Right atrium auricular region (tissue), 2 donors: ENCODE data around the gene KCNJ4. TPM values are rescaled to one million over a fixed set of nuclear protein-coding genes. Genes with fewer than 3 reads are reported as not detected.
A peak's percentile ranks its signal among the peaks of the same experiment; 100 is the strongest.

Experiments used
- DNase-seq: peaks from one replicate; pipeline ENCODE4 v3.0.0-alpha.2; 2019; ENCODE audit warnings: low spot score
- H3K27ac ChIP-seq, 2 donors: fragments of 200-600 bp; sonication (generic); 1 replicate in 1 of 2; 2 replicates in 1 of 2; pipeline ENCODE4 v1.5.1; 2016 to 2019
- H3K27me3 ChIP-seq, 2 donors: fragments of 200-600 bp; sonication (generic); one replicate each; pipeline versions ENCODE4 v1.5.1 to v1.6.0; 2017 to 2019
- H3K36me3 ChIP-seq: fragments of 200-600 bp; sonication (generic); one replicate; pipeline ENCODE4 v1.5.1; 2016
- H3K4me1 ChIP-seq, 2 donors: fragments of 200-600 bp; sonication (generic); one replicate each; pipeline versions ENCODE4 v1.5.1 to v1.6.0; 2017 to 2019
- H3K4me3 ChIP-seq, 2 donors: fragments of 200-600 bp; sonication (generic); 1 replicate in 1 of 2; 2 replicates in 1 of 2; pipeline ENCODE4 v1.5.1; 2017 to 2019; ENCODE audit warnings: mild to moderate bottlenecking in 1 of 2, moderate library complexity in 1 of 2
- H3K9me3 ChIP-seq, 2 donors: fragments of 200-600 bp; sonication (generic); one replicate each; pipeline ENCODE4 v1.5.1; 2019
- total RNA-seq, 2 donors: library from RNA; depleted of rRNA; stranded (reverse); fragments of >200 nt; gene quantifications; one replicate each; pipeline ENCODE4 v1.1.0, GENCODE V29; 2016
- TF ChIP-seq, protein P1 (sequence below), 2 donors: fragments of 200-600 bp; sonication (generic); IDR thresholded peaks; one replicate each; pipeline ENCODE4 v1.5.1; 2019; ENCODE audit warnings: antibody characterized with exemption in 2 of 2

Gene KCNJ4
- total RNA-seq, 2 donors from 2014 or later = 7.0 to 36.7 TPM

DNA sequence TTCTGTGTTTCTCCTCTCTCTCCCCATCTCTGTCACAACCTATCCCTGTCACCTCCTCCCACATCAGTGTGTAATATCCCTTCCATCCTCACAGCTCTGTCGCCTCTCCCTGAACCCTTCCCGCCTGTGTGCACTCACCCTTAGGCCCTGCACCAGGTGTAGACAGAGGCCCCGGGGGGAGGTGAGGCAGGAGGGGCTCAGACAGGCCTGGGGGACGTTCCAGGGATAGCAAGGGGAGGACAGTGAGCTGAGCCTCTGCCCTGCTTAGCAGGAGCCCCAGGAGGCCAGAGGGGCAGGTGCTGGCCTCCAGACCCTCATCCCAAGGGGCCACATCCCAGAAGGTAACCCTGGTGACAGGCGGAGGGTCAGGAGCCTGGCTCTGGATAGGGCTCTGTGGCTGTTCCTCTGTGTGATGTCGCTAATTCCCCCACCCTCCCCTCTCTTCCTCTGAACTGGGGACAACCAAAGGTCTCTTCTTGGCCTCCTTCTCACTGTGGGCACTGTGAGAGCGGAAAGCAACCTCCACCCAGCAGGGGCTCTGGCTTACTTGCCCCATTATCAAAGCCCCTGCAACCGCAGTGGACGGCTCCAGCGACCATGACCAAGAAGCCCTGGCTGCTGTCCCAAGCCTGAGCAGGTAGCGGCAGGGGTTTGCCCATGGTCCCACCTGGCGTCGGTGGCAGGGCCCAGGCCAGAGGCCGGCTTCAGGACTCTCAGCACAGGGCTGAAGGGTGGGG lies 35.7 kb downstream of the KCNJ4 start:
- H3K27me3 ChIP-seq = no peaks in the 10 kb centered on the region
- no peak overlapping the region for H3K27ac ChIP-seq
- H3K9me3 ChIP-seq = no peaks in the 10 kb centered on the region
- H3K4me1 ChIP-seq = peaks cover 0 to 11% of the 10 kb centered on the region in 2 donors
- no peak overlapping the region for H3K4me3 ChIP-seq
- no peaks in the 10 kb centered on the region for H3K36me3 ChIP-seq
- TF ChIP-seq, protein P1, sequence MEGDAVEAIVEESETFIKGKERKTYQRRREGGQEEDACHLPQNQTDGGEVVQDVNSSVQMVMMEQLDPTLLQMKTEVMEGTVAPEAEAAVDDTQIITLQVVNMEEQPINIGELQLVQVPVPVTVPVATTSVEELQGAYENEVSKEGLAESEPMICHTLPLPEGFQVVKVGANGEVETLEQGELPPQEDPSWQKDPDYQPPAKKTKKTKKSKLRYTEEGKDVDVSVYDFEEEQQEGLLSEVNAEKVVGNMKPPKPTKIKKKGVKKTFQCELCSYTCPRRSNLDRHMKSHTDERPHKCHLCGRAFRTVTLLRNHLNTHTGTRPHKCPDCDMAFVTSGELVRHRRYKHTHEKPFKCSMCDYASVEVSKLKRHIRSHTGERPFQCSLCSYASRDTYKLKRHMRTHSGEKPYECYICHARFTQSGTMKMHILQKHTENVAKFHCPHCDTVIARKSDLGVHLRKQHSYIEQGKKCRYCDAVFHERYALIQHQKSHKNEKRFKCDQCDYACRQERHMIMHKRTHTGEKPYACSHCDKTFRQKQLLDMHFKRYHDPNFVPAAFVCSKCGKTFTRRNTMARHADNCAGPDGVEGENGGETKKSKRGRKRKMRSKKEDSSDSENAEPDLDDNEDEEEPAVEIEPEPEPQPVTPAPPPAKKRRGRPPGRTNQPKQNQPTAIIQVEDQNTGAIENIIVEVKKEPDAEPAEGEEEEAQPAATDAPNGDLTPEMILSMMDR (IDR thresholded peaks at IDR 0.05) = no peak
- DNase-seq = no peak

DNA sequence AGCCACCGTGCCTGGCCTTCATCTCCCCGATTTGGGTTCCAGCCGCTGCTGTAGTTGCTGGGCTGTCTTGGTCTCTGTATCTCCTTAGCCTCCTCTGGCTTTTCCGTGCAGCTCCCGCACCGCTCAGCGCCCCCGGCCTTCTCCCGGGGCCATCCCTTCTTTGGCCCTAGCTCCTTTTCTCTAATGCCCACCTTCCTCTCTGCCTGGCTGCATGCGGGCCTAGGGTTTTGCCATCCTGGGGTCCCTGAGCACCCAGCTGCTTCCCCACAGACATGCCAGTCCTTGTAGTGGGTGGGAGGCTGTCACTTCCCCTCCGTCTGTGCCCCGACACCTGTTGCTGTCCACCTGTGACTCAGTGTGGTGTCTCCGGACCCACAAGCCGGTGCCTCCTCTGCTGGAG lies 36.4 kb downstream of the KCNJ4 start:
- no peak overlapping the region for H3K4me3 ChIP-seq
- DNase-seq = no peak
- TF ChIP-seq, protein P1 (IDR thresholded peaks at IDR 0.05) = no peak
- H3K4me1 ChIP-seq = peaks cover 0 to 12% of the 10 kb centered on the region in 2 donors
- no peaks in the 10 kb centered on the region for H3K27me3 ChIP-seq
- H3K36me3 ChIP-seq = no peaks in the 10 kb centered on the region
- H3K27ac ChIP-seq = no peak overlapping the region
- H3K9me3 ChIP-seq = no peaks in the 10 kb centered on the region

DNA sequence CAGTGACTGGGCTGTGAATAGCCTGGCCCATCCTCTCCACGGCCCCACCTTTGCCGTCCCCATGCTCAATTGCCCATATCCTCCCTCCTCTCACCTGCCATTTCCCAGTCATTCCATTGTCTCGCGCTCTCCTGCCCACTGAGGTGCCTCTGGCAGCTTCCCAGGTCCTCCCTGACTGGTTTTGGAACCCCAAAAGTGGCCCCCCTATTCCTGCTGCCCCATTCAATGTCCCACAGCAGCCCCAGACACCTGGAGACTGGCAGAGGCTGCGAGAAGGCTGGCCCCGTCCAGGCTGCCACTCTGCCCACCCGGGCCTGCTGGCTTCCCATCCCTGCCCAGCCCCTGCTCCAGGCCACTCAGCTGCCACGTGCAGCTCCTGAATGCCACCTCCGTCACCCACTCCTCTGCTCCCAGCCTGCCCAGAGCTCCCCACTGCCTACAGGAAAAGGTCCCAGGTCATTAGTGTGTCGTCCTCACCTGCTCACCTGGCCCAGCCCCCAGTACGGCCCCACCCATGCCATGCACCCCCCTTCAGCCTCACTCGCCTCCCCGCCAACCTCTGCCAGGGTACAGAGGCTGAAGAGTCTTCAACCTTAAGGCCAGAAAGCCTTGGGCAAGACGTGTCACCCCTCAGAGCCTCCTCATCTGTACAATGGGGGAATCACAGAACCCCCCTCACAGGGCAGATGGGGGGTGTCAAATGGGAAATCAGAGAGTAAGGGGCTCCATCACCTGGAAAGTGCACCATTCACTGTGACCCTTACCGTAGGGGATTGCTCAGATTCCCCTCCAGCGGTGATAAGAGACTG lies 37.5 kb downstream of the KCNJ4 start:
- no peak overlapping the region for H3K27ac ChIP-seq

DNA sequence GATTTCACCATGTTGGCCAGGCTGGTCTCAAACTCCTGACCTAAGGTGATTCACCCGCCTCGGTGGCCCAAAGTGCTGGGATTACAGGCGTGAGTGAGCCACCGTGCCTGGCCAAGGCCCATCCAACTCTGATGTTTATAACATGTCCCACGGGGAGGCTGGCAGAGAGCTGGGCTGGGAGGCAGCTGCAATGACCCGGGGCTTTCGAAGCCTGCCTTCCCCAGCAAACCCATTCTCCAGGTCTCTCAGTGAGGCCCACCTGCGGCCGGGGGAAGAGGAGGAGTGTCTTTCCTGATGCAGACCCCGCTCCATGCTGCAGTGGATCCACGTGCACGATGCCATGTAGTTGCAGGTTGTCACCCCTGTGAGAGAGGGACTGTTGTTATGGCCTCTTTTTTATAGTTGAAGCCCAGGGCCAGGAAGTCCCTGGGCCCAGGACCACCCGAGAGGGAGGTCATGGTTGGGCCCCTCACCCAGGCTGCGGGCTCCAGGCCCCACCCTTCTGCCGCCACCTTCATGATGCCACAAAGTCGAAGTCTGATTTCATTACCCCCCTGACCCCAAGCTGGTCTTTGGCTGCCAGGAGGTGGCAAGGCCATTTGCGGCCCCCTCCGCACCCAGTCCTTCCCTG lies 38.3 kb downstream of the KCNJ4 start:
- Histone ChIP-seq H3K4me1 (peaks cover 0 to 26% of the 10 kb centered on the region in 2 donors), H3K36me3 (no peaks in the 10 kb centered on the region), H3K9me3 (no peaks in the 10 kb centered on the region), H3K4me3 (no peak overlapping the region), H3K27ac (no peak overlapping the region), H3K27me3 (no peaks in the 10 kb centered on the region)
- TF ChIP-seq, protein P1 (IDR thresholded peaks at IDR 0.05) = no peak
- no peak for DNase-seq

More for the DNA sequence above, 37.5 kb downstream of the KCNJ4 start:
- TF ChIP-seq, protein P1 (IDR thresholded peaks at IDR 0.05) = no peak
- H3K4me3 ChIP-seq = no peak overlapping the region
- H3K4me1 ChIP-seq = peaks cover 0 to 23% of the 10 kb centered on the region in 2 donors
- H3K27me3 ChIP-seq = no peaks in the 10 kb centered on the region
- no peaks in the 10 kb centered on the region for H3K36me3 ChIP-seq
- DNase-seq = no peak
- H3K9me3 ChIP-seq = no peaks in the 10 kb centered on the region

DNA sequence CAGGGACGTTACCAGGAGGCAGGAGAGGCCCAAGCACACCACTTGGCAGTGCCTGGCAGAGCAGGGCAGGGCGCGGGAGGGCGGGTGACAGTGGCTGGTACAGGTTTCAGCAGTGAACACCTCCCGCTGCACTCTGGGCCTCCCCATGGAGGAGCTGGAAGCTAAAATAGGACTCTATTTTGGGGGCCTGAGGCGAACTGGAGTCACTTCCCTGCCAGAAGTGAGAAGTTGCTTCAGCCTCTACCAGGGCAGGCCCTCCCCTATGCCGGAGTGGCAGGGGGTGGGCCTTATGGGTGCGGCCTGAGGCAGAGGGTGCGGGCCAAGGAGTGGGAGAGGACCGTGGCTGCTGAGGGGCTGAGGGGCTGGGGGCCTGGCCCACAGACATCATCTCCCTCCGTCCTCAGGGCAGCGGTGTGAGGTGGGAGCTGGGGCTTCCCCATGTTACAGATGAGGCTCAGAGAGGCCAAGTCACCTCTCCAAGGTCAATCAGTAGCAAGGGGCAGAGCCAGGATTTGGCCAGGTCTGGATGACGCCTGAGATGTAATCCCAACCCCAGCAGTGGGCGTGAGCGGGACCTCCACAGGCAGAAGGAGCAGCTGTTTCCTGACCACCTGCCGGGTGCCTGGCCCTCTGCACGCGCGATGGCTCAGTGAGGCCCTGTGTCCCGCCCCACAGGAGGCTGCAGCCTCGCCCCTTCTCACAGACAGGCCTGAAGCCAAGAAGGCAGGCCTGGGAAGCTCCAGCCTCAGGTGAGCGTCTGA lies 39.3 kb downstream of the KCNJ4 start:
- no peaks in the 10 kb centered on the region for H3K27me3 ChIP-seq
- no peak for DNase-seq
- no peaks in the 10 kb centered on the region for H3K9me3 ChIP-seq
- TF ChIP-seq, protein P1 (IDR thresholded peaks at IDR 0.05) = no peak
- no peaks in the 10 kb centered on the region for H3K36me3 ChIP-seq
- peak overlapping the region; percentile 75 to 80 for H3K27ac ChIP-seq
- H3K4me3 ChIP-seq = no peak overlapping the region
- peaks cover 0 to 26% of the 10 kb centered on the region in 2 donors for H3K4me1 ChIP-seq
